ENCODE results near the gene LY6G5C. TPM values are rescaled to one million over a fixed set of nuclear protein-coding genes. Genes with fewer than 3 reads are reported as not detected.
A peak's percentile ranks its signal among the peaks of the same experiment; 100 is the strongest.

Gene LY6G5C
- total and polyA plus RNA-seq, 2 donors (not counting 1 experiment from before 2014, with no cell fraction given): 0.76 to 3.4 TPM

DNA sequence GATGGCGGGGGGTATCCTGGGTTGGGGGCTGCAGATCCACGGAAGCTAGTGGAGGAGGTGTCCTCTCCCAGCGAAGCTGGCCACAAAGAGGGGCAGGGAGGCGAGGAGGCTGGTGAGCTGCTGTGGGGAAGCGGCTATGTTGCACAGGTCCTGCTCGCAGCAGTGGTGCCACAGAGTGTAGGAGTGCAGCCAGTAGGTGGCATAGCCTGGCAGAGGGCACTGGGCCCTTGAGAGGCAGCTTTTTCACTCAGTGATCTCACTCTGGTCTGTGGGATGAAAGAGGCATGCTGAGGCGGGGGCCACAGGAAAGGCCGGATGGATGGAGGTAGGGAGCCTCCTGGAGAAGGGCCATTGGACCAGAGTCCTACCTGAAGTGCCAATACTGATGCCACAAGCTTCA lies 31.4 kb upstream of the LY6G5C start:
- Histone ChIP-seq H3K9me3 (ENCODE audit: control extremely low read depth in 1 of 3, control insufficient read depth in 2 of 3, insufficient read depth in 1 of 3, low read length in 2 of 3) (no peaks in the 10 kb centered on the region), H3K9ac (ENCODE audit: low read length) (no peak overlapping the region), H3K27me3 (replicated peaks in 1 of 4; ENCODE audit: control extremely low read depth in 1 of 4, control insufficient read depth in 3 of 4, insufficient read depth in 4 of 4, low read length in 3 of 4) (peaks cover 0 to 6% (median 0%) of the 10 kb centered on the region in 4 experiments), H3K4me2 (replicated peaks; ENCODE audit: low read depth, low read length, poor library complexity, severe bottlenecking) (no peak overlapping the region), H3K4me3 (ENCODE audit: control extremely low read depth in 1 of 5, extremely low read depth in 1 of 5, insufficient read depth in 1 of 5, low read depth in 2 of 5, low read length in 4 of 5) (no peak overlapping the region), H3K4me1 (ENCODE audit: control insufficient read depth in 2 of 2, insufficient read depth in 2 of 2, low read length in 2 of 2) (peaks cover 10 to 16% of the 10 kb centered on the region in 2 donors), H3K36me3 (replicated peaks in 1 of 2; ENCODE audit: control extremely low read depth in 1 of 2, control insufficient read depth in 1 of 2, extremely low read depth in 1 of 2, insufficient read depth in 2 of 2, low read length in 1 of 2) (no peaks in the 10 kb centered on the region), H4K20me1 (ENCODE audit: control insufficient read depth, insufficient read depth, low read length, poor library complexity, severe bottlenecking) (no peaks in the 10 kb centered on the region), H2AFZ (ENCODE audit: insufficient read depth, low read depth, low read length, poor library complexity, severe bottlenecking) (no peak overlapping the region), H3K27ac (ENCODE audit: low read length in 2 of 2) (no peak overlapping the region), H3K79me2 (ENCODE audit: control insufficient read depth, insufficient read depth, low read length) (no peaks in the 10 kb centered on the region)
- TF ChIP-seq EZH2 (IDR thresholded peaks at IDR 0.05; ENCODE audit: borderline replicate concordance, insufficient read depth, low read depth, low read length, poor library complexity, severe bottlenecking): no peak
- TF ChIP-seq, protein P1, sequence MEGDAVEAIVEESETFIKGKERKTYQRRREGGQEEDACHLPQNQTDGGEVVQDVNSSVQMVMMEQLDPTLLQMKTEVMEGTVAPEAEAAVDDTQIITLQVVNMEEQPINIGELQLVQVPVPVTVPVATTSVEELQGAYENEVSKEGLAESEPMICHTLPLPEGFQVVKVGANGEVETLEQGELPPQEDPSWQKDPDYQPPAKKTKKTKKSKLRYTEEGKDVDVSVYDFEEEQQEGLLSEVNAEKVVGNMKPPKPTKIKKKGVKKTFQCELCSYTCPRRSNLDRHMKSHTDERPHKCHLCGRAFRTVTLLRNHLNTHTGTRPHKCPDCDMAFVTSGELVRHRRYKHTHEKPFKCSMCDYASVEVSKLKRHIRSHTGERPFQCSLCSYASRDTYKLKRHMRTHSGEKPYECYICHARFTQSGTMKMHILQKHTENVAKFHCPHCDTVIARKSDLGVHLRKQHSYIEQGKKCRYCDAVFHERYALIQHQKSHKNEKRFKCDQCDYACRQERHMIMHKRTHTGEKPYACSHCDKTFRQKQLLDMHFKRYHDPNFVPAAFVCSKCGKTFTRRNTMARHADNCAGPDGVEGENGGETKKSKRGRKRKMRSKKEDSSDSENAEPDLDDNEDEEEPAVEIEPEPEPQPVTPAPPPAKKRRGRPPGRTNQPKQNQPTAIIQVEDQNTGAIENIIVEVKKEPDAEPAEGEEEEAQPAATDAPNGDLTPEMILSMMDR (IDR thresholded peaks at IDR 0.05): peak; percentile 42
- peaks cover 14% of the 10 kb centered on the region for H3K4me1 Mint-ChIP-seq
- WGBS (ENCODE audit: insufficient coverage): 70% methylated on average over 8 of the region's 8 CpGs
- intact Hi-C loops (cut with micrococcal nuclease): no loop called here
- H3K4me3 Mint-ChIP-seq: no peak overlapping the region
- peak; percentile 71 for ATAC-seq (ENCODE audit: low read depth)
- H3K9me3 Mint-ChIP-seq (ENCODE audit: insufficient read depth): no peaks in the 10 kb centered on the region
- peak; percentile 54 for DNase-seq
- CTCF ChIA-PET: interaction anchor here (0.7 to 3.3 kb wide), 14 partner anchors 9 to 211 kb away, joined by 3 to 17 read pairs (median 4); partner anchors contain the start of genes ABHD16A, DDAH2, MSH5 and ZBTB12
- POLR2A ChIA-PET: interaction anchor here (0.6 kb wide), 3 partner anchors 29 to 138 kb away, joined by 3 to 13 read pairs (median 7); no protein-coding TSS in a partner anchor
- H3K27me3 Mint-ChIP-seq: peaks cover 3% of the 10 kb centered on the region
- no peak overlapping the region for H3K27ac Mint-ChIP-seq

DNA sequence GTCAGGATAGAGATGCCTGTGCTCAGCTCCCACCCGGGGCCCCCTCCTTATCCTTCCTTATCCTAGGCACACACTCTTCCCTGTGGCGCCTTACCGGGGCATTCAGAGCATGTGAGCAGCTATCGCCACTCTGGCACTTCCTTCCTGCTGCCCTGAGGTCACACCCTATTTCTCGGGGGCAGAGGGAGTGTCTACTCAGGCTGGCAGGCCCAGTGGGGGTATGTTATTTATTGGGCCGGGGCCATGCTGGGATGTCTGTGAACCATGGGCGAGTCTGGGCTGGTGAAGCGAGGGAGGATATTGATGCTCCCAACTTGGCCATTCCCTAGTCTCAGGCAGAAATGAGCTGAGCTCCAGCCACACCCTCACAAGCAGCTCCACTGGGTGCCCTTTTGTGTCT lies 30.4 kb upstream of the LY6G5C start:
- CTCF ChIA-PET: interaction anchor here (0.6 to 3.3 kb wide), 6 partner anchors 16 to 1439 kb away, joined by 3 to 17 read pairs (median 4); partner anchors contain the start of gene ZBTB12

More for the DNA sequence above, 30.4 kb upstream of the LY6G5C start:
- POLR2A ChIA-PET: no interaction called here
- Histone ChIP-seq H3K4me2 (replicated peaks; ENCODE audit: low read depth, low read length, poor library complexity, severe bottlenecking) (peak overlapping the region; percentile 42), H3K9me3 (ENCODE audit: control extremely low read depth in 1 of 3, control insufficient read depth in 2 of 3, insufficient read depth in 1 of 3, low read length in 2 of 3) (no peaks in the 10 kb centered on the region), H3K36me3 (replicated peaks in 1 of 2; ENCODE audit: control extremely low read depth in 1 of 2, control insufficient read depth in 1 of 2, extremely low read depth in 1 of 2, insufficient read depth in 2 of 2, low read length in 1 of 2) (no peaks in the 10 kb centered on the region), H3K27ac (ENCODE audit: low read length in 2 of 2) (no peak overlapping the region), H3K4me1 (ENCODE audit: control insufficient read depth in 2 of 2, insufficient read depth in 2 of 2, low read length in 2 of 2) (peaks cover 10 to 16% of the 10 kb centered on the region in 2 donors), H2AFZ (ENCODE audit: insufficient read depth, low read depth, low read length, poor library complexity, severe bottlenecking) (peak overlapping the region; percentile 46), H3K79me2 (ENCODE audit: control insufficient read depth, insufficient read depth, low read length) (no peaks in the 10 kb centered on the region), H3K9ac (ENCODE audit: low read length) (no peak overlapping the region), H3K27me3 (replicated peaks in 1 of 4; ENCODE audit: control extremely low read depth in 1 of 4, control insufficient read depth in 3 of 4, insufficient read depth in 4 of 4, low read length in 3 of 4) (peaks cover 0 to 6% (median 0%) of the 10 kb centered on the region in 4 experiments), H4K20me1 (ENCODE audit: control insufficient read depth, insufficient read depth, low read length, poor library complexity, severe bottlenecking) (no peaks in the 10 kb centered on the region), H3K4me3 (ENCODE audit: control extremely low read depth in 1 of 5, extremely low read depth in 1 of 5, insufficient read depth in 1 of 5, low read depth in 2 of 5, low read length in 4 of 5) (no peak overlapping the region)
- peaks cover 14% of the 10 kb centered on the region for H3K4me1 Mint-ChIP-seq
- no peak for ATAC-seq (ENCODE audit: low read depth)
- DNase-seq: no peak
- no peak overlapping the region for H3K4me3 Mint-ChIP-seq
- no peak for TF ChIP-seq EZH2 (IDR thresholded peaks at IDR 0.05; ENCODE audit: borderline replicate concordance, insufficient read depth, low read depth, low read length, poor library complexity, severe bottlenecking)
- TF ChIP-seq, protein P1 (IDR thresholded peaks at IDR 0.05): no peak
- intact Hi-C loops (cut with micrococcal nuclease): no loop called here
- H3K9me3 Mint-ChIP-seq (ENCODE audit: insufficient read depth): no peaks in the 10 kb centered on the region
- no peak overlapping the region for H3K27ac Mint-ChIP-seq
- WGBS (ENCODE audit: insufficient coverage): 49% methylated on average over 8 of the region's 8 CpGs
- peaks cover 3% of the 10 kb centered on the region for H3K27me3 Mint-ChIP-seq

Data from B cell (primary cell).